Hepatic stellate cell (primary cell): ENCODE data around the gene SSBP1.
"Not testable (repeated sequence)": the region's sequence is repeated elsewhere in the genome, so short reads cannot be mapped to it uniquely, and the experiment has no call there.

Source experiments
- DNase-seq: peaks from one replicate; pipeline ENCODE4 v3.0.0; 2011; ENCODE audit warnings: low spot score

SSBP1 gene

GRCh38 chr7:141709318-141709717 lies 28.8 kb upstream of the SSBP1 start:
- DNase-seq: no peak

- DNase-seq: no peak
Observed at GRCh38 chr7:141709749-141710148, 28.4 kb upstream of the SSBP1 start.

GRCh38 chr7:141710301-141710700 lies 27.9 kb upstream of the SSBP1 start:
- no peak for DNase-seq

- DNase-seq: no peak
Observed at GRCh38 chr7:141712603-141713255, 25.4 kb upstream of the SSBP1 start.

- no peak for DNase-seq
Observed at GRCh38 chr7:141713890-141714289, 24.3 kb upstream of the SSBP1 start.

GRCh38 chr7:141714571-141714970 lies 23.6 kb upstream of the SSBP1 start:
- DNase-seq: no peak

- DNase-seq: no peak
Observed at GRCh38 chr7:141715018-141715417, 23.1 kb upstream of the SSBP1 start.

GRCh38 chr7:141715794-141716689 lies 22.1 kb upstream of the SSBP1 start:
- no peak for DNase-seq

- DNase-seq: no peak
Observed at GRCh38 chr7:141717450-141717849, 20.7 kb upstream of the SSBP1 start.

- DNase-seq: no peak
Observed at GRCh38 chr7:141722529-141722928, 15.6 kb upstream of the SSBP1 start.

GRCh38 chr7:141729020-141729419 lies 9.1 kb upstream of the SSBP1 start:
- no peak for DNase-seq

- DNase-seq: no peak
Observed at GRCh38 chr7:141731476-141732149, 6.5 kb upstream of the SSBP1 start.

- no peak for DNase-seq
Observed at GRCh38 chr7:141737118-141737835, 881 bp upstream of the SSBP1 start.

- DNase-seq: no peak
Observed at GRCh38 chr7:141738592-141739013, 445 bp downstream of the SSBP1 start.

GRCh38 chr7:141739250-141739649 lies 1.1 kb downstream of the SSBP1 start:
- DNase-seq: no peak

- no peak for DNase-seq
Observed at GRCh38 chr7:141742229-141742628, 4.1 kb downstream of the SSBP1 start.

GRCh38 chr7:141744131-141744530 lies 6.0 kb downstream of the SSBP1 start:
- no peak for DNase-seq

GRCh38 chr7:141748396-141748795 lies 10.2 kb downstream of the SSBP1 start:
- no peak for DNase-seq

GRCh38 chr7:141751904-141752303 lies 13.7 kb downstream of the SSBP1 start:
- DNase-seq: not testable (repeated sequence)

- DNase-seq: no peak
Observed at GRCh38 chr7:141752634-141753033, 14.5 kb downstream of the SSBP1 start.

- DNase-seq: no peak
Observed at GRCh38 chr7:141754939-141755338, 16.8 kb downstream of the SSBP1 start.

GRCh38 chr7:141763797-141764196 lies 25.6 kb downstream of the SSBP1 start, which contains the start of gene TAS2R3:
Gene TAS2R3 (plus strand): TSS chr7:141764097. CDS start chr7:141764159, 62 bp downstream.
- no peak for DNase-seq
